Measurements from ENCODE around the gene WBP1L.
"Not testable (repeated sequence)": the region's sequence is repeated elsewhere in the genome, so short reads cannot be mapped to it uniquely, and the experiment has no call there.

The WBP1L gene

DNA sequence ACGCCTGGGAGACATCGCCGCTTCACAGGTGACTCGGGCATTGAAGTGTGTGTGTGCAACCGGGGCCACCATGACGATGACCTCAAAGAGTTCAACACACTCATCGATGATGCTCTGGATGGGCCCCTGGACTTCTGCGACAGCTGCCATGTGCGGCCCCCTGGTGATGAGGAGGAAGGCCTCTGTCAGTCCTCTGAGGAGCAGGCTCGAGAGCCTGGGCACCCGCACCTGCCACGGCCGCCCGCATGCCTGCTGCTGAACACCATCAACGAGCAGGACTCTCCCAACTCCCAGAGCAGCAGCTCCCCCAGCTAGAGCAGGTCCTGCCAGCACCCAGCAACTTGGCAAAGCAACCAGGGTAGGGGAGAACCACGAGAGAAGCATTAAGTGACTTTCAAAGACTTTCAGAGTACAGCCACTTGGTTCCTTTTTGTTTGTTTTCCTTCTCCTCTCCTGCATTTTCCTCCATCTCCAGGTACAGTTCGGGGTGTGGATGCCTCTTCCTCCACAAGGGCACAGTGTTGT is 69.3 kb downstream of the WBP1L start:
- no peak for DNase-seq

DNA sequence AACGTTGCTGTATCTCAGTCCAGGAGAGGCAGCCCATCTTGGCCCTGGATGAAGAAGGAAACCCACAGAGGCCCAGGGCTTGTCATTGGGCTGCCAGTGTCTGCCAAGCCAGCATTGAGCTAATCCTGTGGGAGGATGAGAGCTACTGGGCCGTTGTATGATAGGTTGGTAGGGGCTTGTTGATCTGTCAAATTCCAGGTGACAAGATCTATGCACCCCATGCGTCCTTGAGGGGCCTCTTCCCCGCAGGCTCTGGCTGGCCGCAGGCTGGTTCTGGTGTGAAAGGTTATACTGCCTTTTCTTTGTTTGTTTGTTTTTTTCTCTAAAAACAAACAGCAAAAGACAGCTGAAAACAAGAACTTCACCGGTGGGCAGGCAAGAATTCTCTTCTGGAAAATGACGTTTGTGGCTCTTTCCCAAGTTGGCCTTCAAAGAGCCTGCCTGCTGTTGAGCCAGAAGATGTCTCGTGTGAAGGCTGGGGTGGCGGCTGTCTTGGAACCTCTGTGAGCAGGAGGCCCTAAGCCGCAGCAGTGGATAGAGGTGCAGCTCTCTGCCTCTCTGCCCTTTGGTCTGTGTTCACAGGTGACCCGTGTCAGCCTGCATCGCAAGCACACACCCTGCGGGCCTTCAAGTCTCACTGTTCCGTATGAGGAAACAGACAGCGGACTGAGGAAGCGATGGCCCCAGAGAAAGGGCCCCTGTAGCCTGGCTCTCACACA is 70.1 kb downstream of the WBP1L start:
- no peak for DNase-seq

DNA sequence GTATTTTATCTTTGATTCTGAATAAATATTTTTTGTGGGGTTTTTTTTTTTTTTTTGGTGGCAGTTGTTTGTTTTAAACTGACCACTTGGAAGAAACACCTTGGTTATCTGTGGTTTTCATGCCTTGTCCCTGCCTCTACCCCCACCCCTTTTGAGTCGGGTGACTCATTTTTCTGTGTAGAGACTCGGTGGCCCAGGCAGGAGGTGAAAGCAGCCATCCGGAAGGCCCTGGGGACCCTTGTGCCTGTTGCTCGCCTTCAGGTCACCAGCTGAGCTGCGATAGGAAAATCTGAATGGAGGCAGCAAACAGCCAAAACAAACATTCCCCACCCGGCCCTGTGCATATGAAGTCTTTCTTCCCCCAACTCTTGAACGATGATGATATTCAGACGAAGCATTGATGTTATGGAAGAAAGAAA is 70.7 kb downstream of the WBP1L start:
- DNase-seq = no peak

DNA sequence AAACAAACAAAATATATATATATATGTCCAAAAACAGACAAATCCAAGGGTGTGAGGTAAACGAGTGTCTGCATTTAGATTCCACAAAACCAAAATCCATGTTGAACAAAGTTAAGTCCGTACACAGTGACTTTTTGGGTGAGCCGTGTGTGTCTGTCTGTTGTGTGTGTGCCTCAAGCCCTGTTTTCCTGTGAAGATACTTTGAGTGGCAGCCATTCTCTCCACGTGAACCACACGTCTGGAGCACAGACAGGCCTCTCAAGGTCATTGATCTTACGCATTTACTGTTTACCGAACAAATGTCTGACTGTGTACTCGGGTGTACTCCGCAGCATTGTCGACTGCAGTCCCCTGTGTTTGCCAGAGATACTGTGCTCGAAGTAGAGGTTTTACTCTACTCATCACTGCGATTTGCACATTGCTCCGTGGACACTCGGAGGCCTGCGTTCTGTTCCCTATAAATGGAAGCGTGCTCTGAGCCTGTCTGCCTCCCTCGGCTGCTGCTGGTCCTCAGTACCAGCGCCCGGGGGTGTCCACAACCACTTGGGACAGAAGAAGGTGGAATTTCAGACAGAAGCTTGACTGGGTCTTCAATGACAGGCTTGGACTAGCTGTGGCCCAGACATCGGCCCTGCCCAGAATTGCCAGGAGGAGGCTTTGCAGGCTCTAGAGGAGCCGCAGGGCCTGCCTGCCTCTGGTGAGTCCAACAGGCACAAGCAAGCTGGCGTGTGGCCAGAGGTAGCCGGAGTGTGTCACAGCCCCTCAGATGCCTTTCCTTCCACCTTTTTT is 71.3 kb downstream of the WBP1L start:
- DNase-seq = peak; percentile 19

DNA sequence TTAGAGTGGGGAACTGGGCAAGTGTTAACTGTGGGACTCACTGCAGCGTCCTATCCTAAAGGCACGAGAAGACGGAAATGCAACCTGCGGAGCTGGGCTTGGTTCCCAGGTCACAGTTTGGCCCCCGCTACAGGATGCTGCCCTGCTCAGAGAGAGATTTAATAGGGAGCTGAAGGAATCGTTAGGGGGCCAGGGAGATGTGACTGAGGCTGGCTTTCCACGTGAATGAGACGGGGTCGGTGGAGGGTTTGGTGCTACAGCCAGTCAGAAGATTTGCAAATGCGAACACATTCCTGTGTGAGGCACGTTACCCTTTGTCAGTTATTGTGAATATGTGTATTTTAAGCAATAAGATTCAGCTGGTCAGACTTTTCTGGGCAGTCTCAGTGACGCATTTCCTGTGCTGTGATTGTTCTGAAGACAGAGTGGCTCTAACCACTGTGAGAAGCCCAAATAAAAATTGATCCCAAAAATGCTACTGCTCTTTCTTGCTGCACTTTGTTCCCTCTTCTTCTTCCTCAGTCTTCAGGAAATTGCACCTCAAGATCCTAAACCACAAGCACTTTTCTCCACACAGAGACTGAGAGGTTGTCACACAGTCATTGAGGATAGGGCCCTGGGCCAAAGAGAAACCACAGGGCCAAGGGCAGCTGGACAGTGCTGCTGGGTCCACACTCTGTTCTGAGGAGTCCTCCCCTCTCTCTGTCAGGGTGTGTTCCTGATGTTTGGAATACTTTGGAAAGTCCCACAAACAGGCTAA is 72.2 kb downstream of the WBP1L start:
- peak; percentile 85 for DNase-seq

DNA sequence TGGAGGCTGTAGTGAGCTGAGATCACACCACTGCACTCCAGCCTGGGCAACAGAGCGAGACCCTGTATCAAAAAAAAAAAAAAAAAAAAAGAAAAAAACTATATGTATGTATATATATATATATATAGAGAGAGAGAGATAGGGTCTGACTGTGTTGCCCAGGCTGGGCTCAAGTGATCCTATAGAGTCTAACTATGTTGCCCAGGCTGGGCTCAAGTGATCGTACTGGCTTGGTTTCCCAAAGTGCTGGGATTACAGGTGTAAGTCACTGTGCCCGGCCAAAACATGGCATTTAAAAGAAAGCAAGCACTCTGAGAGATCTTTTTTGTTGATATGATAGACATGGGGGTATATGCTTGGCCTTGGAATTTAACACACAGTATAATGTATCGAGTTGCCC is 73.4 kb downstream of the WBP1L start:
- DNase-seq = no peak

DNA sequence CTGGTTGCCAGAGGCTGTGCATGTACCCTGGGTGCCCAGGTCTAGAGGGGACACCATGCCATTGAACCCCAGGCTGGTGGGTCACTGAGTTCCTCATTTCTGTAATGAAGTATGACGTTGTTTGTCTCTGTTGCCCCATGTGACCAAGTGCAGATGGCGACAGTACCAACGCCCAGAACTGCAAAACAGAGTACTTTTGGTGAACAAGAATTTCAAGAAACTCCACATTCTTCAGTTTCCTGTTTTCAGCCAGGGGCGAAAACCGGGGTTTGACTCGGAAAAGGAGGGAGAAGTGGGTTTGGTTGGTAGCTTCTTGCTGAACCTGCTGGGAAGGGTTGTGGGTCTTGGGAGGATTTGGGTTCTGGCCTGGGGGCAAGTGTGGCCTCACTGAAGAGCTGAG is 75.3 kb downstream of the WBP1L start:
- DNase-seq = peak; percentile 76

DNA sequence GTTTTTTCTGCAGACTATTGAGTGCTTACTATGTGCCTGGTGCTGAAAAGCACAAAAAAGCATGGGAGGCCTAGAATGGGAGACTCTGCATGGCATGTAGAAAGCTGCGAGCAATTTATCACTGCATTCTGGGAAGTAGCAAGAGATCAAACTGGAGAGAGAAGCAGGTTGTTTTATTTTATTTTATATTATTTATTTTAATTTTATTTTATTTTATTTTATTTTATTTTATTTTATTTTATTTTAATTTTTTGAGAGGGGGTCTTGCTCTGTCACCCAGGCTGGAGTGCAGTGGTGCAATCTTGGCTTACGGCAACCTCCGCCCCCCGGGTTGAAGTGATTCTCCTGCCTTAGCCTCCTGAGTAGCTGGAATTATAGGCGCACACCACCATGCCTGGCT is 76.3 kb downstream of the WBP1L start:
- not testable (repeated sequence) for DNase-seq

DNA sequence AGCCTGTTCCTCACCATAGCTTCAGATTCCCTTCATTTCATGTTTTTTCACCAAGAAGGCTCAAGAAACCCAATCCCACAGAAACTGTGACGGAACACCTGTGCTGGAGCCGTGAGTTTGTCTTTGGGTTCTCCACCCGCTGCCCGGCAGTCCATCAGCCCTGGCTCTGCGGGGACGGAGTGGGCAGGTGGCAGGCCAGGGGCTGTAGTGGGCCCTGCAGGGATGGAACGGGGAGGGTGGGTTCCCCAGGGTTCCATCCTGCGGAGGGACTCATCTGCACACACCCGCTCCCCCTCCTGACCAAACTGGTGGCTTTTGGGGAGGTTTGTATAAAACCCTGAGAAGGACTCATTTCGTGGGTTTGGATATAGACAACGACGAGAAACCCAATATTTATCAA is 78.5 kb downstream of the WBP1L start:
- no peak for DNase-seq

DNA sequence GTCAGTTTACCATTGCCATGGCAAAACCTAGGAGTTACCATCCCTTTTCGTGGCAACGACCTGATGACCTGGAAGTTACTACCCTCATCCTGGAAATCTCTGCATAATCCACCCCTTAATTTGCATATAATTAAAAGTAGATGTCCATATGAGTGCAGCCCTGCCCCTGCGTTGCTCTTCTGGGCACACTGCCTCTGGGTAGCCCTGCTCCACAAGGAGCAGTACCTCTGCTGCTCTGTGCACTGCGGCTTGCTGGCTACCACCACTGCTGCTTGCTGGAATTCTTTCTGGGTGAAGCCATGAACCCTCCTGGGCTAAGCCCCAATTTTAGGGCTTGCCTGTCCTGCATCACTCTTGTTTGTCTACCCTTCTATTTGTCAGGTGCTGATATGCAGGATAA is 80.9 kb downstream of the WBP1L start:
- no peak for DNase-seq

DNA sequence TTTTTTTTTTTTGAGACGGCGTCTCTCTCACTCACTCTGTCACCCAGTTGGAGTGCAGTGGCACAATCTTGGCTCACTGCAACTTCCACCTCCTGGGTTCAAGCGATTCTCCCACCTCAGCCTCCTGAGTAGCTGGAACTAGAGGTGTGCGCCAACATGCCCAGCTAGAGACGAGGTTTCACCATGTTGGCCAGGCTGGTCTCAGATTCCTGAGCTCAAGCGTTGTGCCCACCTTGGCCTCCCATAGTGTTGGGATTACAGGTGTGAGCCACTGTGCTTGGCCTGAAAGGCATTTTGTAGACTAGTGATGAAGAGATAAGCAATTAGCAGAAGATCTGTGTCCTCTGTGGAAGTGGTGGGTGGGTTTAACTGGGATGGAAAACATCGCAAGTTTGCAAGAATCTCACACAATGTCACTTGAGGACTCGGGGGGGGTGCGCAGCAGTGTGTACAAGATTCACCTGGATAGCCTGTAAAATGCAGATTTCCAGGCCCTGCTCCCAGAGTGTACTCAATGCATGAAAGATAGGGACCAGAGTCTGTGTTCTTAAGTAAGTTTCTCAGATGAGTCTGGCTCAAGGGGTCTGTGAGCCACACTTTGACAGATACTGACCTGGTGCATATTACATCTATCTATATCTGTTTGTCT is 82.5 kb downstream of the WBP1L start:
- no peak for DNase-seq

DNA sequence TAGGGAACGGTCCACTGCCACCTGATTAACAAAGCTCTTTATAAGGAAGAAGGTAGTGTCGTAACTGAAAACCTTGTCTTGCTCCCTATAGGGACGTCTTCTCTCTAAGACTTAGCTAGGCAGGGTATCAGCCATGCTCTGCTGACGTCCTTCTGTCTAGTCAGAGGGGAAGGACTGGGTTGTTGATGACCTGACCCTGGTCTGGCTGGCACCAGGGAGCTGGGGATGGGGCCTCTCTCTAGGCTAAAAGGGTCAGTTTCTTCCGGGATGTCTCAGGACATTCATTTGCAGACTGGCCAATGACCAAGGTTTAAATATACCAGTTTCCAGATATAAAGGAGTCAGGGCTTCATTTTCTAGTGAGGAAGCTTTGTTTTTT is 83.8 kb downstream of the WBP1L start:
- DNase-seq = no peak

DNA sequence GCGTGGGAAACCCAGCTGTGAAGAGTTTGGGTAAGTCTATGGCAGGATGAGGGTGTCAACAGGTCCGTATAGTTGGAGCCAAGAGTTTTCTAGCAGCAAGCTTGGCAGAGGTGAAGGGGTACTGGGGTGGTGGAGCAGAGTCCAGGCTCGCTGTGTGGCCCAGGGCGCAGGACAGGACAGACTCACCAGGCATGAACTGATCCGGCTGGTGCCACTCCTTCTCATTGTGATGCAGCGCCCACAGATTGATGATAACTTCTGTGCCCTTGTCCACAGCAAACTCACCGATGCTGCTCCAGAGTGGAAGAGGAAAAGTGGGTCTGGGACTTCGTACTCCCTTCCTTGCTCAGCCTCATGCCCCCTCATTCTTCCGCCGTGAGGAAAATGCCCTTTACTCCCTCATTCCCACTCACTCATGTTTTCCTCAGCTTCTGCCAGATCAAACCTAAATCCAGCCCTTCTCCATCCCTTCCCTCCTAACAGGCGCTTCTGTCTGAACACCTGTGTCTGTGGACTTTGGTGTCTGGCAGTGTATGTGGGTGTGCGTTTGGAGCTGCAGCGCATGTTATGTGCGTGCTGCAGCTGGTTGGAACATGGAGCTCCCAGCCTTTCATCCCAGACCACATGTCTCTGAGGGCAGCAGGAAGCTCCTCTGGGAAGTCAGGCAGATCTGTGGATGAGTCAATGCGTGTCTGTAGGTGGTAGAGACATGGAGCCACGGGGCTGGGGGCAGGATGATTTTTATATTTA is 87.7 kb downstream of the WBP1L start:
- DNase-seq = no peak

DNA sequence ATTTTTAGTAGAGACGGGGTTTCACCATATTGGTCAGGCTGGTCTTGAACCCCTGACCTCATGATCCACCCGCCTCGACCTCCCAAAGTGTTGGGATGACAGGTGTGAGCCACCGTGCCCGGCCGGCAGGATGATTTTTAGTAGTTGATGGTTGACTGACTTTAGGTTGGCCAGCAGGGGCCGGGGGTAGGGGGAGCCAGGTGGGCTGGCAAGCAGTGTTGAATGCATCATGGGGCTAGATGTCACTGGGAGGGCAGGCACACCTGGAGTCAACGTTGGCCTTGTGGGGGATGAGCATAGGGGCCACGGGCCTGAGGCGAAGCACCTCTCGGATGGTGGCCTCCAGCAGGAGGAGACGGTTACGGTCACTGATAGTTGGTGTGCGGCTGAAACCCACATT is 88.5 kb downstream of the WBP1L start:
- DNase-seq = no peak

DNA sequence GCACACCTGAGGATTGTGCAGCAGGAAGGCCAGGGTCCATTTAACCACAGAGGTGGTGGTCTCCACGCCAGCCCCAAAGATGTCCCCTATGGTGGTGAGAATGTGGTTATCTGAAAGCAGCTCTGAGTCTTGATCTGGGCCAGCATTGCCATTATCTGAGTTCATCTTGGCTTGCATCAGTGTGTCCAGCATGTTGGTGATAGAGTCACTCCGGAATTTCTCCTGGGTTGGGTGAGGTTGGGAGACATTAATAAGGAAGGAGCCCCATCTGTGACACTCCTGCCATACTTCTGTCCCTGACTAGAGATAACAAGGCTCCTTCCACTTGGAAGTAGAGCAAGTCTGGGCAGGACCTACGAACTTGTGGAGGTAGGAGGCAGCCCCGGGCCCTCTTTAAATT is 89.2 kb downstream of the WBP1L start:
- DNase-seq = no peak

DNA sequence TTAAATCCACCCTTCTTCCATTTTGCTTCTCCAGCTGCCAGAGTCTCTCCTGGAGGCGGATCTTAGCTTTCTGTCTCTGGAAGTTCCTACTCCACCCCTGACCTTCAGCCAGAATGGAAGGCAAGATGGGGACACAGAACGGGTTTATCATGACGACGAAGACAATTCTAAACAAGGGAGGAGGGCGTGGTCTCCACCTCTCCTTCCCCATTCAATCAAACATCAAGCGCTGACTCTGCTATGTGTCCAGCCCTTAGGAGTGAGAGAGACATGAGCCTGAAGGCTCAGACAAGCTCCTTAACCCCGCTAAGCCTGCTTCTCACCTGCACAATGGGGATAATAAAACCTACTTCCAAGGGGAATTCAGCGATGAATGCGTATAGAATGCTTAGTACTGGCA is 90.4 kb downstream of the WBP1L start:
- no peak for DNase-seq

DNA sequence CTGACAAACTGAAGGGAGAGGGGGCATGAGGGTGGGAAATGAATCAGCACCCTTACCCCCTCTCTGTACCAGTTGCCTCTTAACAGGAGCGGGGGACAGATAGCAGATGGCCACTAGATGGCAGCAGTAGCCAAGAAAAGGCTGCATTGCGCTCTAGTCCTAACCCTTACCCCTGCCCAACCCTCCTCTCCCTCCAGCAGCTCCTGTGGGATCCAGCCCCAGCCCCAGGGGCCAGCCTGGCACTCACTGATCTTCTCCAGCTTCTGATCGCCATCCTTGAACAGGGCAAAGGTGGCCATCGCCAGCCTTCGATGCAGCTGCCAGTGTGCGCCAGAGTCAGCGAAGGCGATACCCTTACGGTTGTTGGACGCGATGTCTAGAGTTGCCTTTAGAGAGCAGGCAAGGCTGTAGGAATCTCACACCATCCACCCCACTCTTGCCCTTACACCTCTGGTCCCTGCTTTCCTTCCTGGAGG is 91.3 kb downstream of the WBP1L start:
- peak; percentile 76 for DNase-seq

DNA sequence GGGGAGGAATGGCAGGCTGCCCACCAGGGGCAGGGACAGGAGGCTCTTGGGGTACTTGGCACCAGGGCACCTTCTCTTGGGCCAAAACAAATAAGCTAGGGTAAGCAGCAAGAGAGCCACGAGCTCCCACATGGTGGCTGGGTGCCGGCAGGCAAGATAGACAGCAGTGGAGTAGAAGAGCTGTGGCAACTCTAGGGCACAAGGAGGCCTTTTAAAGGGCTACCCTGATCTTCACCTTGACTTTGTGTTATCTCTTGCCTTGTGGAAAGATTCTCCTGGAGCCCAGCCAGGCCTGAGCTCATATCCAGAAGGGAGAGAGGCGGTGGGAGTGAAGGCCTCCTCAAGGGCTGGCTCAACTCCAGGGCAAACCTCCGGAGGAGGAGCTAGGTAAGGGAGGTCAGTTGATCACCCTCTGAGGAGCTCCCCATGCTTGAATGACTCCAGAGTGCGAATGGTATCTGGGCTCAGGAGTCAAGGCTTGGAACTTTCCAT is 93.5 kb downstream of the WBP1L start, which contains the start of gene CYP17A1:
CYP17A1 (minus strand) TSS at position 184 of the 492 bp plus-strand sequence; CDS start at position 132, 52 bp downstream.
- no peak for DNase-seq

DNA sequence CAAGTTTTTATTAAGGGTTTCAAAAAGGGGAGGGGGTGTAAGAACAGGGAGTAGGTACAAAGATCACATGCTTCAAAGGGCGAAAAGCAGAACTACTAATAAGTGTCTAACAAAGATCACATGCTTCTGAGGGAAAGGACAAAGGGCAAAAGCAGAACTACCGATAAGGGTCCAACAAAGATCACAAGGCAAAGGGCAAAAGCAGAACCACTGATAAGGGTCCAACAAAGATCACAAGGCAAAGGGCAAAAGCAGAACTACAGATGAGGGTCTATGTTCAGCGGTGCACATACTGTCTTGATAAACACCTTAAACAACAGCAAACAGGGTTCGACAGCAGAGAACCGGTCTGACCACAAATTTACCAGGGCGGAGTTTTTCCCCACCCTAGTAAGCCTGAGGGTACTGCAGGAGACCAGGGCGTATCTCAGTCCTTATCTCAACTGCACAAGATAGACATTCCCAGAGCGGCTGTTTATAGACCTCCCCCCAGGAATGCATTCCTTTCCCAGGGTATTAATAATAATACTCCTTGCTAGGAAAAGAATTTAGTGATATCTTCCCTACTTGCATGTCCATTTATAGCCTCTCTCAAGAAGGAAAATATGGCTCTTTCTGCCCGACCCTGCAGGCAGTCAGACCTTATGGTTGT is 94.7 kb downstream of the WBP1L start:
- DNase-seq = not testable (repeated sequence)

DNA sequence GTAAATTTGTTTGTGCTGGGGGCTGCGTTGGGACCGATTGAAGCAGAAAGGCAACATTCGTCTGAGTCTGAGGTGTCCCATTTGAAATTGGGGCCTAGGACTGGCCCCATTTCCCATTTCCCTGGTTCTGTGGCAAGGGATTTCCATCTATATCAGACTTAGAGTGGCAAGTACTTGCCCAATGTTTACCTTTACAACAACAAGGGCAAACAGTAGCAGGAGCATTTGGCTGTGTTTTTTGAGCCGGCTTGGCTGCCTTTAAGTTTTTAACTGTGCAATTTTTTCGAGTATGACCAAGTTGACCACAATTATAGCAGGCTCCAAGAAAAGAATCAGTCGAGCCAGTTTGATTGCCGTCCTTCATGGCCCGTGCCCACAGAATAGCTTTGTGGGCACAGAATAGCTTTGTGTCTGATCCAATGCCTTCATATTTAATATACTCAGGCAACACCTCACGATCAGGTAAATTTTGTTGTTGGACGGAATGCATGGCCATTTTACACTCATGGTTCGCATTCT is 98.1 kb downstream of the WBP1L start:
- no peak for DNase-seq

DNA sequence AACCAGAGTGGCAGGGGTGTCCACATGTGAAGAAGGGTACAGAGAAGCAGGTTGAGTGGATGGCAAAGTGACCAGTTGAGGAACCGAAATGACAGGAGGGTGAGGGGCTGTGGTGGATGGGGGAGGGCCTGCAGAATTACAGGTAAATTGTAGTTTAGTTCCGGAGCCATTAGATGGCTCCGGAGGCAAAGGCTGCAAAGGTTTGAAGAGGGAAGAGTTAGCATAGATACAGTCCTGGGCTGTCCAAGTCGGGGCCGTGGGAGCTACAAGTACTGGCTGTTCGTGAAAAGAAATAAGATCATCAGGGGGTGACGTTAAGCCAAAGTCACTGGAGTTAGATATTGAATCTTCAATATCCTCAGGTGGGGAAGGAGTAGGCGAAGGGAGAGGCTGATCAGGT is 99.4 kb downstream of the WBP1L start:
- not testable (repeated sequence) for DNase-seq
